ENCODE results near the gene TMEM11.
"Not testable (repeated sequence)": the region's sequence is repeated elsewhere in the genome, so short reads cannot be mapped to it uniquely, and the experiment has no call there.

TMEM11 gene

DNA sequence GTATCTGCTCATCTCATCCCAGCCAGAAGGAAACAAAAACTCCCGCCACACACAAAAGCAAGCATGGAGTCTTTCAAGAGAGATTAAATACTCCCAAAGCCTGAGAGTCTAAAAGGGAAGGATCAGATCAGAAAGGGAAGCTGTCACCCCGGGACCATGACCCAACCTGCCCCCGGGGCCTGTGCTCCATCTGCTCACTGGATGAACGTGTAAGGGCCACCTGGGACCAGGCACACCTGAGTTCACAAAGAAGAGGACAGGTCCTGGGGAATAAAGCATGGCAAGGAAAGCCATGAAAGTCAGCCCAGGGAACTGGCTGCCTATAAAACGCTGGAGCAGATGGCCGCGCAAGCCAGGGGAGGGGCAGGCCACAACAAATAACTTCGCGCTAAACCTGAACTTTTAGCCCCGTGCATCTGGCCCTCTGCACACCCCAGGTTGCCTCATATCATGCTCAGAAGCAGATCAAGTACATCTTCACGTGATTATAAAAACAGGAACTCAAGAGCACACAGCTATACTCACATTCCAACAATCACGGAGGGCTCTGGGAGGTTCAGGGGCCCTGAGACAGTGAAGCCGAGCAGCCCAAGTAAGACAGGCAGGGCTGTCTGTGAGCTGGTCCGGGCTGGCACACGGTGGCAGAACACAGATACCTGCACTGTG lies 3.4 kb downstream of the TMEM11 start:
- no peak for DNase-seq

GRCh38 chr17:21209511-21210175 lies 4.3 kb downstream of the TMEM11 start:
- DNase-seq, result no peak

- no peak for DNase-seq
Observed at GRCh38 chr17:21208352-21208751, 5.6 kb downstream of the TMEM11 start.

- no peak for DNase-seq
Observed at GRCh38 chr17:21204935-21205334, 9.0 kb downstream of the TMEM11 start.

DNA sequence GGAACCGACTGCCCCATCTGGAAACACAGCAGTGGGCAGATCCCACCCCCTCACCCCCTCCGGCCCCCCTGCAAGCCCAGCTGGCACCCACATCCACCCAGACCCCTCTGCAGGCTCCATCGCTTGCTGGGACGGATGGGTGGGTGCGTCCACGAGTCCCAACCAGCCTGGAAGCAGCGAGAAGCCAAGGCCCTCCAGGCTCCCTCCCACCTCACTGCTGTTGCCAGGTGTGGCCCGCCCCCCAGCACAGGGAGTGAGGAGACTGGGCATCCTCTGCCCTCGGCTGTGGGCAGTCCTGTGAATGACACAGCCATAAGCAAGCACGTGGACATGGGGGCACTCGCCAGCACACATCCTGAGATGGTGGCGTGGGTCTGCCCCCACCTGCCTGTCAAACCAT lies 11.4 kb downstream of the TMEM11 start:
- no peak for DNase-seq

- no peak for DNase-seq
Observed at GRCh38 chr17:21201874-21202273, 12.1 kb downstream of the TMEM11 start.

DNA sequence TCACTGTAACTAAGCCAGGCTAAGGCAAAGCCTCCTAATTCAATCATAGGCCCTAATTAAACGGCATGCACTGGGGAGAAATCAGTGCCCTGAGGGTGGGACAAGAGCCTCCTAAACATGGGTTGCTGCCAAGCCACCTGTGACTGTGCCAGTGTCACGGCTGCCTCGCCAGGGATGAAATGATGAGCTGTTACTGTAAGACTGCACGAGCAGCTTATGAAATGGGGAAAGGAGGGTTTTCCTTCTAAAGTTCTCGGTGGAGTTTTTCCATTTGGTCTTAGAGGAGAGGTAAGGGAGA lies 12.7 kb downstream of the TMEM11 start:
- no peak for DNase-seq

DNA sequence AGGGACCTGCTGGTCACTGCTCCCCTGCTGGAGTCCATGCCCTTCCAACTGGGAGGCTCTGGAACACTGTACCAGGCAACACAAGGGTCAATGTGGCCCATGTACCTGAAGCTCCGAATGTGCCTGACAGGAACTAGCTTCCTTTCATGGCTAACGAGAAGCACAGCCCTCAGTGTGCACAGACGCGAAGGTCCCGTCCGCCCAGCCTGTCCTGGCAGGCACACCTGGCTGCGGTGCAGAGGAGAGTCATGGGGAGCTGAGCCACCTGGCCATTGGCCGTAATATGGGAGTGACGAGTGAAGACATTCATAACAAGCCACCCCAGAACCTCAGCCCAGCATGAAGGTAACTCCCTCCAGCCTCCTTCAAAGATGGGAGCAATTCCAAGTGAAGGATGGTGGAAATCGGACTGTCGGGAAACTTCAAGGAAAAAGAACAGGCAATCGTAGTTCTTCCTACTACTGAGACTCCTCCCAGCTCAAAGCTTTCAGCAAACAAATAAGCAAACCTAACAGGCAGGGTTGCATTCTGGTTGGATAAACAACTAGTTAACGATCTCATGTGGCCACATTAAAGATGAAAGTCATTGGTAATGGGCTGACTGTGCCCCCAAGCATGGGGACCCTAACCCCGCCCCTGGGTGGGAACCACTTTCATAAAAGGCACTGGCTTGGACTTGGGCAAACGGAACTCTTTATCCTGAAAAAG lies 13.2 kb downstream of the TMEM11 start:
- no peak for DNase-seq

DNA sequence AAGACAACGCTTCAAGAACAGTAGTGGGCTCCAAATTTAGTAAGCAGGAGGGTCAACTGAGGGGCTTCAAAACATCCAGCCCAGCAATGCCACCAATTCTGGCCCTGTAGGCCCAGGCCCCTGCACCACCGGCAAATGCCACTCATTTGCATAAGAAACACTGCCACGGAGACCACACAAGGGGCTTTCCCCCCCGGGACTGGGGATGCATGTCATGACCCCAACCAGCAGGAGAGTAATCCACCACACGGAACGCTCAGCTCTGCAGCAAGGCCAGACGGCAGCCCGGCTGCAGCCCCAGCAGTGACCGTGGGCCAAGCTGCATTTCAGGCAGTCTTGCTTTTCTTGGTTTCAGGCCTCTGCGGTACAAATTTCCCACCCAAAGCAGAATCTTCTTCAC lies 14.1 kb downstream of the TMEM11 start:
- no peak for DNase-seq

DNA sequence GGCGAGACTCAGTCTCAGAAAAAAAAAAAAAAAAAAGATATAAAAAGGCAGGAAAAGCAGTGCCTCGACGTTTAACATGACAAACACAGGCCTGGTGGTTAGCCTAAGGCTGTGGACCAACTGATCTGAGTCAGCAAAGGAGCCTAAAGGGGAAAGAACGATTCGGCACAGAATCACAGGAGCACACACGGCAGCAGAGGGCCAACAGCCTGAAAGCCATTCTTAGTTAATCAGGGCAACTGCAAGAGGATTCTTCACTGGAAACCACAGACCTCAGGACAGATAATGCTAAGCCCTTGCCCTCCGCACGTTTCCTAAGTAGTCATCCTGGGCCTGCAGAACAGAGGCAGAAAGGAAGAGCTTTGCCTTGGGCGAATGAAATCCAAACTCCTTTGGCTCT lies 14.7 kb downstream of the TMEM11 start:
- DNase-seq, result no peak

- no peak for DNase-seq
Observed at GRCh38 chr17:21198411-21198810, 15.6 kb downstream of the TMEM11 start.

- no peak for DNase-seq
Observed at GRCh38 chr17:21196126-21196525, 17.8 kb downstream of the TMEM11 start.

- DNase-seq, result no peak
Observed at GRCh38 chr17:21194703-21195102, 19.3 kb downstream of the TMEM11 start.

DNA sequence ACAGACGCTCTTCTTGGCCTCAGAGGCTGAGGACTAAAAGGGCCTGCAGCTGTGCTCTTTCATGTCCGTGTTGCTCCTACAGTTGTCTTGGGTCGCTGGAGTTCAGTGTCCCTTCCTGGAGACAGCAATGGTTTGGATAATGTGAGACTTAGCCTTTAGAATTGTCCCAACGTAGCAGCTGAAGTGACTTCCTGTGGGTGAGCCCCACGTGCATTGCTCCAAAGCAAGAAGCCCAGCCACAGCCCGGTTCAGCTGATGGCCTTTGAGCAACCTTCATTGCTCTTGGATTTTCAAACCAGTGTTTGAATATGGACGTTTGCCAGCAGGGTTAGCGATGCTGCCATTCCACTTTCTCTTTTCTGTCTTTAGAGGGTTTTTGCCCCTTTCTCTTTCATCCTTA lies 19.7 kb downstream of the TMEM11 start:
- no peak for DNase-seq

GRCh38 chr17:21193031-21193430 lies 20.9 kb downstream of the TMEM11 start:
- DNase-seq, result no peak

DNA sequence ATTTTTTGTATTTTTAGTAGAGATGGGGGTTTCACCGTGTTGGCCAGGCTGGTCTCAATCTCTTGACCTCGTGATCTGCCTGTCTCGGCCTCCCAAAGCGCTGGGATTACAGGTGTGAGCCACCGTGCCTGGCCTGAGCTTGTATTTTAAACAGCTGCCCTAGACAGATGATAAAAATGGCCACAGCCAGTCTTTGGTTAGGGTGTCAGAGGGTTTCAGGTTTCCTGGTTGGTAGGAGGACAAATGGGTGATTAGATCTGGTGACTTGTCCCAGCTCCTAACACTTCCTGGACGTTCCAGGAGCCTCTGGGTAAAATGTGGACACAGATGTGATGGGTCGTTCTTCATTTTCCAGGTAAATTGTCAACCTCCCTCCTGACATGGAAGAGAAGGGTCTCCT lies 21.5 kb downstream of the TMEM11 start:
- not testable (repeated sequence) for DNase-seq

GRCh38 chr17:21191698-21192097 lies 22.3 kb downstream of the TMEM11 start:
- DNase-seq, result no peak

- DNase-seq, result no peak
Observed at GRCh38 chr17:21190078-21190477, 23.9 kb downstream of the TMEM11 start.

- DNase-seq, result no peak
Observed at GRCh38 chr17:21189361-21189760, 24.6 kb downstream of the TMEM11 start.

GRCh38 chr17:21186399-21187187 lies 27.4 kb downstream of the TMEM11 start:
- DNase-seq, result no peak

DNA sequence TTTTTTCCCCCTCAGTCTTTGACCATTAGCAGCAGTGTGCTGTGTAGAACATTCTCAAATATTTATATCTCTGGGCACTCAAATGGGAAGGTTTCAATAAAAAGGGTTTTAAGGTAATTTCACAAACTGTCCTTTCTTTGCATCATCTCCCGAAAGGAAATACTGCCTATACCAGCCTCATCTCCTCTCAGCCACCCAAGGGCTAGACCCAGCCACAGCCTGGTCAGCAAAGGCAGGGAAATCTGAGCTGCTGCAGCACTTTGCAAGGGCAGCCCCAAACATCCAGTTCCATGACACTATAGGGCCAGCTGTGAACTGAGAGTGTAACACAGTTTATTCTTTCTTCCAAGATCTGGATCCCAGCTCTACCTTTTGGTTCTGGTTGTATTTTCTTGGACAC lies 28.9 kb downstream of the TMEM11 start:
- DNase-seq, result no peak

DNA sequence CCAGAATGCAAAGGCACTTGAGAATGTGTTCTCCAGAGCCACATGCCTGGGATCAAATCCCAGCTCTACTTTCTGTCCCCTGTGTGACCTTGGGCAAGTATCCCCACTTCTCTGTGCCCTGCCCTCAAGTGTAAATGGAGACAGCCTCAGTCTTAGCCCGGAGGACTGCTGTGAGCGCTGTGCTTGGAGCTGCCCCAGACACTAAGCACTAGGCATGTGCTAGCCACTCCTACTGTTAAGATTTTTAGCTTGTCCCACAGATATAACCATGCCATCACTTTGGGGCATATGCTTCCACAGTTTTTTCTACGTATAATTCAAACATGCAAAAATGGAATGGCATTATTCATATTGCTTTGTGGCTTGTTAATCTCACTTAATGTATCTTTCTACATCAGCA lies 29.4 kb downstream of the TMEM11 start:
- DNase-seq, result no peak

GRCh38 chr17:21183468-21183867 lies 30.5 kb downstream of the TMEM11 start:
- DNase-seq, result no peak

Measured in NCI-H748 treated with DMSO at 0.1 percent for 48 hours (cell line).